HG02759 (cell line): Measurements from ENCODE around the gene SH3TC1.

Source experiments
- ATAC-seq: cut with Tn5 transposase; IDR thresholded peaks from one replicate; pipeline ENCODE4 v1.9.1; 2021; ENCODE audit warnings: mild to moderate bottlenecking, moderate library complexity; ENCODE audit not compliant: unreplicated experiment

Gene SH3TC1

GRCh38 chr4:8241211-8241779, 42.2 kb downstream of the SH3TC1 start:
- ATAC-seq = no peak

GRCh38 chr4:8241895-8242696, 43.0 kb downstream of the SH3TC1 start:
- ATAC-seq = peak; percentile 76

- ATAC-seq = no peak
Observed at GRCh38 chr4:8242782-8243560, 43.9 kb downstream of the SH3TC1 start.

- ATAC-seq = no peak
Observed at GRCh38 chr4:8244001-8244757, 45.1 kb downstream of the SH3TC1 start.

GRCh38 chr4:8244931-8245460, 45.9 kb downstream of the SH3TC1 start:
- no peak for ATAC-seq

- ATAC-seq = no peak
Observed at GRCh38 chr4:8245884-8246833, 47.1 kb downstream of the SH3TC1 start.

- no peak for ATAC-seq
Observed at GRCh38 chr4:8247047-8247930, 48.2 kb downstream of the SH3TC1 start.

GRCh38 chr4:8248091-8248490, 49.0 kb downstream of the SH3TC1 start:
- ATAC-seq = no peak

- ATAC-seq = no peak
Observed at GRCh38 chr4:8250227-8250626, 51.1 kb downstream of the SH3TC1 start.

GRCh38 chr4:8250637-8251036, 51.5 kb downstream of the SH3TC1 start:
- ATAC-seq = no peak

- ATAC-seq = no peak
Observed at GRCh38 chr4:8251110-8251883, 52.2 kb downstream of the SH3TC1 start.

- ATAC-seq = no peak
Observed at GRCh38 chr4:8252301-8253173, 53.4 kb downstream of the SH3TC1 start.

GRCh38 chr4:8254076-8254475, 55.0 kb downstream of the SH3TC1 start:
- no peak for ATAC-seq

GRCh38 chr4:8255698-8256441, 56.8 kb downstream of the SH3TC1 start:
- ATAC-seq = no peak

GRCh38 chr4:8257854-8258253, 58.8 kb downstream of the SH3TC1 start:
- ATAC-seq = no peak

GRCh38 chr4:8258552-8259212, 59.6 kb downstream of the SH3TC1 start:
- ATAC-seq = no peak
